A549 (cell line): ENCODE data around the gene SLC16A2. TPM values are rescaled to one million over a fixed set of nuclear protein-coding genes. Genes with fewer than 3 reads are reported as not detected.

Experiments
- ATAC-seq, 2 experiments: fragments of 200-7000 bp in 1 of 2; fragments of >200 bp in 1 of 2; cut with Nextera tagmentation in 1 of 2; cut with Tn5 transposase in 1 of 2; 3 replicates each; pipeline versions ENCODE4 v1.8.0 to v1.9.1; 2018 to 2020; ENCODE audit warnings: mild to moderate bottlenecking in 1 of 2, moderate library complexity in 1 of 2
- CTCF ChIA-PET: fragments of 300-600 bp; sonication (Branson Sonifier 250); formaldehyde crosslinking; extraction: SDS; loops from one replicate; lab custom pipeline; 2021; ENCODE audit warnings: antibody characterized with exemption, inconsistent platforms; lab: Yijun Ruan, JAX
- POLR2A ChIA-PET: fragments of 350-600 bp; formaldehyde crosslinking; extraction: SDS; loops from one replicate; lab custom pipeline; 2021; ENCODE audit warnings: antibody characterized with exemption, inconsistent platforms; lab: Yijun Ruan, JAX
- DNase-seq, 2 experiments: peaks; one replicate each; pipeline versions ENCODE4 v3.0.0 to v3.0.0-alpha.2; 2011 to 2016; ENCODE audit warnings: low read depth in 1 of 2, low spot score in 1 of 2
- FAIRE-seq: peaks from 2 replicates; lab custom pipeline; 2011; peaks lifted over from hg19 to GRCh38; lab: Jason Lieb, UNC
- H3K27ac ChIP-seq, 2 experiments: fragments of >200 bp; sonication (Bioruptor Twin); formaldehyde crosslinking; 3 replicates each; pipeline ENCODE4 v1.5.1; 2016 to 2017
- H3K4me1 ChIP-seq: fragments of >200 bp; sonication (Bioruptor Twin); formaldehyde crosslinking; 3 replicates; pipeline ENCODE4 v1.6.1; 2016
- H3K4me2 ChIP-seq: fragments of >200 bp; sonication (Bioruptor Twin); formaldehyde crosslinking; 3 replicates; pipeline ENCODE4 v1.6.1; 2016
- H3K4me3 ChIP-seq: fragments of >200 bp; sonication (Bioruptor Twin); formaldehyde crosslinking; 3 replicates; pipeline ENCODE4 v1.5.1; 2016
- H3K9me3 ChIP-seq: fragments of >200 bp; sonication (Bioruptor Twin); formaldehyde crosslinking; 3 replicates; pipeline ENCODE4 v1.6.1; 2016
- CBX2 ChIP-seq: fragments of 200-600 bp; sonication (generic); IDR thresholded peaks from 2 replicates; pipeline ENCODE4 v1.6.1; 2016; ENCODE audit warnings: low read depth, mild to moderate bottlenecking, borderline replicate concordance
- CEBPB ChIP-seq, 2 experiments: fragments of >200 bp in 1 of 2; sonication (Bioruptor Twin) in 1 of 2; formaldehyde crosslinking in 1 of 2; IDR thresholded peaks; 2 replicates each; pipeline ENCODE4 v1.6.1; 2012 to 2016
- CHD4 ChIP-seq: fragments of 200-600 bp; sonication (generic); IDR thresholded peaks from 2 replicates; pipeline ENCODE4 v1.6.1; 2016; ENCODE audit warnings: antibody characterized with exemption, mild to moderate bottlenecking, borderline replicate concordance
- EHF ChIP-seq: fragments of 250-450 bp; sonication (Bioruptor Pico); IDR thresholded peaks from 2 replicates; pipeline ENCODE4 v1.5.0; 2020; ENCODE audit warnings: mild to moderate bottlenecking
- EHMT2 ChIP-seq: fragments of 200-600 bp; sonication (generic); IDR thresholded peaks from 2 replicates; pipeline ENCODE4 v1.6.1; 2016; ENCODE audit warnings: antibody characterized with exemption, low read depth, mild to moderate bottlenecking, moderate library complexity
- EP300 ChIP-seq, 2 experiments: fragments of >200 bp; sonication (Bioruptor Twin); formaldehyde crosslinking; IDR thresholded peaks; 2 replicates in 1 of 2; 3 replicates in 1 of 2; pipeline ENCODE4 v1.6.1; 2016 to 2017
- FOSL2 ChIP-seq, 2 experiments: fragments of 450-650 bp in 1 of 2; fragments of >200 bp in 1 of 2; sonication (Bioruptor Twin) in 1 of 2; formaldehyde crosslinking; IDR thresholded peaks; 2 replicates each; pipeline versions ENCODE4 v1.5.0 to v1.6.1; 2016 to 2020; ENCODE audit warnings: mild to moderate bottlenecking in 1 of 2, moderate library complexity in 1 of 2
- GATA3 ChIP-seq: IDR thresholded peaks from 2 replicates; pipeline ENCODE4 v1.6.1; 2012; ENCODE audit warnings: borderline replicate concordance
- HDAC2 ChIP-seq: fragments of 200-600 bp; sonication (generic); IDR thresholded peaks from 2 replicates; pipeline ENCODE4 v1.6.1; 2016
- HOXA7 ChIP-seq: fragments of 250-450 bp; sonication (Bioruptor Pico); IDR thresholded peaks from 2 replicates; pipeline ENCODE4 v1.5.0; 2020; ENCODE audit warnings: mild to moderate bottlenecking, moderate library complexity
- HOXB13 ChIP-seq: fragments of 250-450 bp; sonication (Bioruptor Pico); IDR thresholded peaks from 2 replicates; pipeline ENCODE4 v1.5.0; 2020; ENCODE audit warnings: low read depth, mild to moderate bottlenecking, moderate library complexity
- HOXB5 ChIP-seq: fragments of 250-450 bp; sonication (Bioruptor Pico); IDR thresholded peaks from 2 replicates; pipeline ENCODE4 v1.5.0; 2020; ENCODE audit warnings: mild to moderate bottlenecking, moderate library complexity
- NR3C1 ChIP-seq: fragments of >200 bp; sonication (Bioruptor Twin); formaldehyde crosslinking; IDR thresholded peaks from 3 replicates; pipeline ENCODE4 v1.6.1; 2017
- RNF2 ChIP-seq: fragments of 200-600 bp; sonication (generic); IDR thresholded peaks from 2 replicates; pipeline ENCODE4 v1.6.1; 2016; ENCODE audit warnings: low read depth, mild to moderate bottlenecking, antibody characterized with exemption, moderate library complexity, borderline replicate concordance
- ZC3H11A ChIP-seq: fragments of 450-650 bp; IDR thresholded peaks from 2 replicates; pipeline ENCODE4 v1.6.1; 2014; ENCODE audit warnings: antibody characterized with exemption, mild to moderate bottlenecking
- WGBS: methylation state at CpG from one replicate; pipeline ENCODE4 v1.1.6; 2017; ENCODE audit errors: missing lambda C conversion rate; 5-methylcytosine and 5-hydroxymethylcytosine counted together
- polyA plus RNA-seq, 4 experiments: library from polyadenylated mRNA; depleted of rRNA in 3 of 4; stranded (reverse); fragments of >200 nt; fragmentation: RNase III in 1 of 4; extraction: RNeasy Plus Mini Kit Qiagen cat#74134 plus additional on column Dnase treatment in 1 of 4; gene quantifications; 2 replicates in 3 of 4; 3 replicates in 1 of 4; pipeline ENCODE4 v1.2.3, GENCODE V29; 2011 to 2017
- TF ChIP-seq, protein P1 (sequence below): fragments of 150-350 bp; IDR thresholded peaks from 2 replicates; pipeline ENCODE4 v1.6.1; 2014; ENCODE audit warnings: low read depth, mild to moderate bottlenecking, low read length
- TF ChIP-seq, protein P2 (sequence below): fragments of 250-450 bp; sonication (Bioruptor Pico); IDR thresholded peaks from 2 replicates; pipeline ENCODE4 v1.5.0; 2020; ENCODE audit warnings: low read depth, mild to moderate bottlenecking, moderate library complexity
- TF ChIP-seq, protein P3 (sequence below): IDR thresholded peaks from 2 replicates; pipeline ENCODE4 v1.6.1; 2012; ENCODE audit warnings: low read depth, borderline replicate concordance
- TF ChIP-seq, protein P4 (sequence below): IDR thresholded peaks from 2 replicates; pipeline ENCODE4 v1.6.1; 2012
- TF ChIP-seq, protein P5 (sequence below): fragments of 200-600 bp; sonication (generic); IDR thresholded peaks from 2 replicates; pipeline ENCODE4 v1.6.1; 2016; ENCODE audit warnings: antibody characterized with exemption, mild to moderate bottlenecking, moderate library complexity

SLC16A2 gene
- polyA plus RNA-seq, 2 of the 4 experiments (the other 2 are of a cell fraction) = 9.7 to 19.2 TPM

DNA sequence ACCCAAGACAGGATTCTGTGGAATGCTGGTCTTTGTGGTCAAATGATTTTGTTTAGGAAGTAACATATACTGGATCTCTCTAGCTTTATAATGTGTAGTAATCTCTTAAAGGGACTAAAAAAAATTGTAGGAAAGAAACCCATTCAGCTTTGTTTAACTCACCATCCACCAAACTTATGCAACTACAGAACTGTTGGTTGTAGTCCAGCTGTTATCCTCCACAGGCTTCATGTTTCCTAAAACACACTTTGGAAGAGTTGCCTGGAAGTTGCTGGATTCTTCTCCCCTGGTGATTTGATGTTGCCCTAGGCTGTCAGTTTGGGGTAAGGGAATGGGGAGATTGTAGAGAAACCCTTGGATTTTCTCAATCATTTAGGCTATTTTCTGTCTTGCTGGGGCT lies 103.8 kb downstream of the SLC16A2 start:
- Histone ChIP-seq H3K4me1 (no peaks in the 10 kb centered on the region), H3K9me3 (no peaks in the 10 kb centered on the region), H3K27ac (no peak overlapping the region), H3K4me3 (no peak overlapping the region), H3K4me2 (no peak overlapping the region)
- POLR2A ChIA-PET = no interaction called here
- no peak for TF ChIP-seq EHF
- TF ChIP-seq FOSL2 (IDR thresholded peaks at IDR 0.05) = no peak
- TF ChIP-seq FOSL2 (CRISPR knock-in tag; IDR thresholded peaks at IDR 0.05) = no peak
- no peak for TF ChIP-seq EHMT2
- CTCF ChIA-PET = interaction anchor here (1.3 to 1.5 kb wide), 2 partner anchors 10 to 142 kb away, joined by 3 to 4 read pairs; no protein-coding TSS in a partner anchor
- DNase-seq (no peak), FAIRE-seq (no peak), ATAC-seq (no peak)

DNA sequence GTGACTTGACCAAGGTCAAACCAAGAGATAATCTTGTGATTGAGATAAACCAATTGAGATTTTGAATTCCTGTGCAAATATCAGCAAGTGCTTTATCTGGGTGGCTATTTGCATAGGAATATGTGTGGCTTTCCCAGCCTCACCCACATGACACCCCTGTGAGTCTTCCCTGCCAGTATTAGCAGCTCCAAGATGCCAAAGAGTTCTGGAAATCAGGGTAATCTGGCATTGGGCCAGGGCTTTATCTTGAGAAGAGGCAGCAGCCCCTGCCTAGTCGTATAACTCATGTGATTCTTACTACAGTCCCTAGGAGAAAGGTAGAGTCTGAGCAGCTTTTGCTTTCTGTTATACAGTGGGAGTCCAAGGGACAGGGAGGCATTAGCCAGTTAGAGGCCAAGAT lies 105.5 kb downstream of the SLC16A2 start:
- no peaks in the 10 kb centered on the region for H3K9me3 ChIP-seq
- H3K4me3 ChIP-seq = no peak overlapping the region
- no peak overlapping the region for H3K4me2 ChIP-seq
- peak; percentile 81 for FAIRE-seq
- H3K27ac ChIP-seq = no peak overlapping the region
- no peaks in the 10 kb centered on the region for H3K4me1 ChIP-seq
- POLR2A ChIA-PET = no interaction called here
- no peak for DNase-seq
- no peak for TF ChIP-seq GATA3
- no peak for TF ChIP-seq HOXA7
- TF ChIP-seq, protein P1, sequence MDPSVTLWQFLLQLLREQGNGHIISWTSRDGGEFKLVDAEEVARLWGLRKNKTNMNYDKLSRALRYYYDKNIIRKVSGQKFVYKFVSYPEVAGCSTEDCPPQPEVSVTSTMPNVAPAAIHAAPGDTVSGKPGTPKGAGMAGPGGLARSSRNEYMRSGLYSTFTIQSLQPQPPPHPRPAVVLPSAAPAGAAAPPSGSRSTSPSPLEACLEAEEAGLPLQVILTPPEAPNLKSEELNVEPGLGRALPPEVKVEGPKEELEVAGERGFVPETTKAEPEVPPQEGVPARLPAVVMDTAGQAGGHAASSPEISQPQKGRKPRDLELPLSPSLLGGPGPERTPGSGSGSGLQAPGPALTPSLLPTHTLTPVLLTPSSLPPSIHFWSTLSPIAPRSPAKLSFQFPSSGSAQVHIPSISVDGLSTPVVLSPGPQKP = no peak
- TF ChIP-seq, protein P2, sequence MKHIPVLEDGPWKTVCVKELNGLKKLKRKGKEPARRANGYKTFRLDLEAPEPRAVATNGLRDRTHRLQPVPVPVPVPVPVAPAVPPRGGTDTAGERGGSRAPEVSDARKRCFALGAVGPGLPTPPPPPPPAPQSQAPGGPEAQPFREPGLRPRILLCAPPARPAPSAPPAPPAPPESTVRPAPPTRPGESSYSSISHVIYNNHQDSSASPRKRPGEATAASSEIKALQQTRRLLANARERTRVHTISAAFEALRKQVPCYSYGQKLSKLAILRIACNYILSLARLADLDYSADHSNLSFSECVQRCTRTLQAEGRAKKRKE (CRISPR knock-in tag) = no peak
- no peak for TF ChIP-seq RNF2
- TF ChIP-seq, protein P3, sequence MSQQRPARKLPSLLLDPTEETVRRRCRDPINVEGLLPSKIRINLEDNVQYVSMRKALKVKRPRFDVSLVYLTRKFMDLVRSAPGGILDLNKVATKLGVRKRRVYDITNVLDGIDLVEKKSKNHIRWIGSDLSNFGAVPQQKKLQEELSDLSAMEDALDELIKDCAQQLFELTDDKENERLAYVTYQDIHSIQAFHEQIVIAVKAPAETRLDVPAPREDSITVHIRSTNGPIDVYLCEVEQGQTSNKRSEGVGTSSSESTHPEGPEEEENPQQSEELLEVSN = no peak
- TF ChIP-seq CBX2 = no peak
- no peak for TF ChIP-seq CHD4
- no peak for TF ChIP-seq HOXB5 (CRISPR knock-in tag)
- TF ChIP-seq CEBPB (IDR thresholded peaks at IDR 0.05) = no peak
- no peak for TF ChIP-seq EP300 (IDR thresholded peaks at IDR 0.05)
- TF ChIP-seq NR3C1 = no peak
- TF ChIP-seq HOXB13 (CRISPR knock-in tag) = no peak
- no peak for TF ChIP-seq HDAC2
- CTCF ChIA-PET = no interaction called here
- 75% methylated on average over 1 of the region's 1 CpG for WGBS
- no peak for ATAC-seq

DNA sequence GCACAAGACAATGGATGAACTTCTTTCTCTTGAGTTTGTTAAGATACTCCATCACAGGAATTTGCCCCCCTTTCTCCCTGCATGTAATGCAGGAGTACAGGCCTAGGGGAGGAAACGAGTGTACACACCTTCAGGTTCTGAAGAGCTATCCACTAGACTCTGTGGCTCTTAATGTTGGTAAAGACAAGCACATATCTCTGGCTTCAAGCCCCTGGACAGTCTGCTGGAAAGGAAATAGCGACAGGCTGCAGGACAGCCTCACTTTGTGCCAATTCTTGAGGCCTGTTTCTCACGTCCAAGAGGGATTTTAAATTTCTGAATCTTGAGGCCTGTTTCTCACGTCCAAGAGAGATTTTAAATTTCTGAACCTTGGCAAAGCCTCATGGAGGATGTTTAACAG lies 106.1 kb downstream of the SLC16A2 start:
- FAIRE-seq = no peak
- no peaks in the 10 kb centered on the region for H3K4me1 ChIP-seq
- CTCF ChIA-PET = no interaction called here

More for the DNA sequence above, 106.1 kb downstream of the SLC16A2 start:
- POLR2A ChIA-PET = no interaction called here
- DNase-seq = no peak
- Histone ChIP-seq H3K4me2 (no peak overlapping the region), H3K27ac (no peak overlapping the region), H3K4me3 (no peak overlapping the region), H3K9me3 (no peaks in the 10 kb centered on the region)
- no peak for TF ChIP-seq ZC3H11A
- TF ChIP-seq, protein P4, sequence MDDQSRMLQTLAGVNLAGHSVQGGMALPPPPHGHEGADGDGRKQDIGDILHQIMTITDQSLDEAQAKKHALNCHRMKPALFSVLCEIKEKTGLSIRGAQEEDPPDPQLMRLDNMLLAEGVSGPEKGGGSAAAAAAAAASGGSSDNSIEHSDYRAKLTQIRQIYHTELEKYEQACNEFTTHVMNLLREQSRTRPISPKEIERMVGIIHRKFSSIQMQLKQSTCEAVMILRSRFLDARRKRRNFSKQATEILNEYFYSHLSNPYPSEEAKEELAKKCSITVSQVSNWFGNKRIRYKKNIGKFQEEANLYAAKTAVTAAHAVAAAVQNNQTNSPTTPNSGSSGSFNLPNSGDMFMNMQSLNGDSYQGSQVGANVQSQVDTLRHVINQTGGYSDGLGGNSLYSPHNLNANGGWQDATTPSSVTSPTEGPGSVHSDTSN = no peak
- TF ChIP-seq, protein P5, sequence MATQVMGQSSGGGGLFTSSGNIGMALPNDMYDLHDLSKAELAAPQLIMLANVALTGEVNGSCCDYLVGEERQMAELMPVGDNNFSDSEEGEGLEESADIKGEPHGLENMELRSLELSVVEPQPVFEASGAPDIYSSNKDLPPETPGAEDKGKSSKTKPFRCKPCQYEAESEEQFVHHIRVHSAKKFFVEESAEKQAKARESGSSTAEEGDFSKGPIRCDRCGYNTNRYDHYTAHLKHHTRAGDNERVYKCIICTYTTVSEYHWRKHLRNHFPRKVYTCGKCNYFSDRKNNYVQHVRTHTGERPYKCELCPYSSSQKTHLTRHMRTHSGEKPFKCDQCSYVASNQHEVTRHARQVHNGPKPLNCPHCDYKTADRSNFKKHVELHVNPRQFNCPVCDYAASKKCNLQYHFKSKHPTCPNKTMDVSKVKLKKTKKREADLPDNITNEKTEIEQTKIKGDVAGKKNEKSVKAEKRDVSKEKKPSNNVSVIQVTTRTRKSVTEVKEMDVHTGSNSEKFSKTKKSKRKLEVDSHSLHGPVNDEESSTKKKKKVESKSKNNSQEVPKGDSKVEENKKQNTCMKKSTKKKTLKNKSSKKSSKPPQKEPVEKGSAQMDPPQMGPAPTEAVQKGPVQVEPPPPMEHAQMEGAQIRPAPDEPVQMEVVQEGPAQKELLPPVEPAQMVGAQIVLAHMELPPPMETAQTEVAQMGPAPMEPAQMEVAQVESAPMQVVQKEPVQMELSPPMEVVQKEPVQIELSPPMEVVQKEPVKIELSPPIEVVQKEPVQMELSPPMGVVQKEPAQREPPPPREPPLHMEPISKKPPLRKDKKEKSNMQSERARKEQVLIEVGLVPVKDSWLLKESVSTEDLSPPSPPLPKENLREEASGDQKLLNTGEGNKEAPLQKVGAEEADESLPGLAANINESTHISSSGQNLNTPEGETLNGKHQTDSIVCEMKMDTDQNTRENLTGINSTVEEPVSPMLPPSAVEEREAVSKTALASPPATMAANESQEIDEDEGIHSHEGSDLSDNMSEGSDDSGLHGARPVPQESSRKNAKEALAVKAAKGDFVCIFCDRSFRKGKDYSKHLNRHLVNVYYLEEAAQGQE = no peak
- 51% methylated on average over 4 of the region's 4 CpGs for WGBS
- no peak for ATAC-seq
